Measurements from ENCODE around the gene SPINT1. TPM values are rescaled to one million over a fixed set of nuclear protein-coding genes. Genes with fewer than 3 reads are reported as not detected.

Gene SPINT1
- total RNA-seq, 2 donors from 2014 or later = 6.5 to 13.0 TPM

- TF ChIP-seq CTCF (IDR thresholded peaks at IDR 0.05) = no peak
- no peak overlapping the region for H3K27ac ChIP-seq
- H3K4me1 ChIP-seq = peaks cover 0 to 26% of the 10 kb centered on the region in 2 donors
Observed at GRCh38 chr15:40803688-40804087, 40.2 kb upstream of the SPINT1 start.

GRCh38 chr15:40806672-40807027 lies 37.2 kb upstream of the SPINT1 start:
- peaks cover 0 to 27% of the 10 kb centered on the region in 2 donors for H3K4me1 ChIP-seq
- no peak for DNase-seq (ENCODE audit: low spot score)
- no peaks in the 10 kb centered on the region for H3K9me3 ChIP-seq
- H3K27ac ChIP-seq = peak overlapping the region; percentile 92 to 94
- H3K4me3 ChIP-seq = peak overlapping the region; percentile 83 to 86
- H3K27me3 ChIP-seq = no peaks in the 10 kb centered on the region
- TF ChIP-seq CTCF (IDR thresholded peaks at IDR 0.05) = no peak
- peaks cover 9% of the 10 kb centered on the region for H3K36me3 ChIP-seq

More at GRCh38 chr15:40803688-40804087, 40.2 kb upstream of the SPINT1 start:
- Histone ChIP-seq H3K4me3 (no peak overlapping the region), H3K9me3 (no peaks in the 10 kb centered on the region), H3K36me3 (no peaks in the 10 kb centered on the region), H3K27me3 (no peaks in the 10 kb centered on the region)
- DNase-seq (ENCODE audit: low spot score) = no peak

GRCh38 chr15:40807028-40807887 lies 36.6 kb upstream of the SPINT1 start, which contains the start of the genes DNAJC17 and ZFYVE19:
Gene DNAJC17, minus strand, starts transcription at chr15:40807473. Its CDS starts 27 bp downstream, at chr15:40807446.
Gene ZFYVE19, plus strand, starts transcription at chr15:40807089. Its CDS starts 501 bp downstream, at chr15:40807590.
- peak within 1 kb of the TSS; percentile 92 to 94 for H3K27ac ChIP-seq
- H3K36me3 ChIP-seq = peaks cover 9% of the 10 kb centered on the region
- peaks cover 0 to 27% of the 10 kb centered on the region in 2 donors for H3K4me1 ChIP-seq
- DNase-seq (ENCODE audit: low spot score) = peak; percentile 97
- H3K9me3 ChIP-seq = no peaks in the 10 kb centered on the region
- no peaks in the 10 kb centered on the region for H3K27me3 ChIP-seq
- no peak for TF ChIP-seq CTCF (IDR thresholded peaks at IDR 0.05)
- H3K4me3 ChIP-seq = peak within 1 kb of the TSS; percentile 83 to 86

- peaks cover 9% of the 10 kb centered on the region for H3K36me3 ChIP-seq
- TF ChIP-seq CTCF (IDR thresholded peaks at IDR 0.05) = no peak
- H3K9me3 ChIP-seq = no peaks in the 10 kb centered on the region
- no peak for DNase-seq (ENCODE audit: low spot score)
- peak overlapping the region; percentile 92 to 94 for H3K27ac ChIP-seq
- peak overlapping the region; percentile 83 to 86 for H3K4me3 ChIP-seq
- peaks cover 0 to 27% of the 10 kb centered on the region in 2 donors for H3K4me1 ChIP-seq
- H3K27me3 ChIP-seq = no peaks in the 10 kb centered on the region
Observed at GRCh38 chr15:40807888-40808461, 35.9 kb upstream of the SPINT1 start.

- Histone ChIP-seq H3K9me3 (no peaks in the 10 kb centered on the region), H3K4me1 (peaks cover 0 to 19% of the 10 kb centered on the region in 2 donors), H3K27ac (no peak overlapping the region), H3K36me3 (peaks cover 18% of the 10 kb centered on the region), H3K4me3 (no peak overlapping the region), H3K27me3 (no peaks in the 10 kb centered on the region)
- no peak for DNase-seq (ENCODE audit: low spot score)
- no peak for TF ChIP-seq CTCF (IDR thresholded peaks at IDR 0.05)
Observed at GRCh38 chr15:40808861-40809450, 34.9 kb upstream of the SPINT1 start.

All from right atrium auricular region (tissue), 2 donors.